Measurements from ENCODE around the gene GJA3.
"Not testable (repeated sequence)": the region's sequence is repeated elsewhere in the genome, so short reads cannot be mapped to it uniquely, and the experiment has no call there.

Gene GJA3

GRCh38 chr13:20181188-20181587, 20.3 kb upstream of the GJA3 start:
- DNase-seq = no peak

GRCh38 chr13:20178156-20178555, 17.3 kb upstream of the GJA3 start:
- DNase-seq = no peak

GRCh38 chr13:20177049-20177831, 16.4 kb upstream of the GJA3 start:
- DNase-seq = no peak

- DNase-seq = no peak
Observed at GRCh38 chr13:20175907-20176652, 15.2 kb upstream of the GJA3 start.

- DNase-seq = no peak
Observed at GRCh38 chr13:20175406-20175794, 14.5 kb upstream of the GJA3 start.

- DNase-seq = peak; percentile 41
Observed at GRCh38 chr13:20174656-20175405, 14.0 kb upstream of the GJA3 start.

GRCh38 chr13:20173116-20173746, 12.4 kb upstream of the GJA3 start:
- no peak for DNase-seq

GRCh38 chr13:20171364-20171763, 10.5 kb upstream of the GJA3 start:
- no peak for DNase-seq

GRCh38 chr13:20170921-20171320, 10.1 kb upstream of the GJA3 start:
- DNase-seq = no peak

- no peak for DNase-seq
Observed at GRCh38 chr13:20168396-20168795, 7.5 kb upstream of the GJA3 start.

GRCh38 chr13:20165417-20166257, 4.8 kb upstream of the GJA3 start:
- no peak for DNase-seq

GRCh38 chr13:20161951-20162300, 1.1 kb upstream of the GJA3 start:
- no peak for DNase-seq

- DNase-seq = peak; percentile 37
Observed at GRCh38 chr13:20161275-20161950, 561 bp upstream of the GJA3 start.

GRCh38 chr13:20159646-20160305, 1.1 kb downstream of the GJA3 start:
- no peak for DNase-seq

- DNase-seq = no peak
Observed at GRCh38 chr13:20157151-20157796, 3.6 kb downstream of the GJA3 start.

- DNase-seq = no peak
Observed at GRCh38 chr13:20156702-20157101, 4.2 kb downstream of the GJA3 start.

GRCh38 chr13:20153290-20153689, 7.6 kb downstream of the GJA3 start:
- DNase-seq = not testable (repeated sequence)

- DNase-seq = no peak
Observed at GRCh38 chr13:20151612-20152011, 9.2 kb downstream of the GJA3 start.

GRCh38 chr13:20151016-20151415, 9.8 kb downstream of the GJA3 start:
- no peak for DNase-seq

GRCh38 chr13:20150561-20150960, 10.3 kb downstream of the GJA3 start:
- no peak for DNase-seq

GRCh38 chr13:20149762-20150161, 11.1 kb downstream of the GJA3 start:
- no peak for DNase-seq

Data from activated CD4-positive, alpha-beta T cell treated with anti-CD3 and anti-CD28 coated beads, Interleukin-2, amount 50 U/mL, for 1 hour (primary cell).